Measurements from ENCODE around the gene PIK3R6.

- no peak for TF ChIP-seq CTCF (IDR thresholded peaks at IDR 0.05)
- TF ChIP-seq POLR2A (IDR thresholded peaks at IDR 0.05) = no peak
Measured at GRCh38 chr17:8896641-8897635, 29.5 kb upstream of the PIK3R6 start.
